GM19240 (cell line): ENCODE results near the gene SLC39A7.

Experiments used
- DNase-seq: peaks from one replicate; pipeline ENCODE4 v3.0.0; 2011; ENCODE audit warnings: low spot score; ENCODE audit not compliant: insufficient read length

Gene SLC39A7, protein sequence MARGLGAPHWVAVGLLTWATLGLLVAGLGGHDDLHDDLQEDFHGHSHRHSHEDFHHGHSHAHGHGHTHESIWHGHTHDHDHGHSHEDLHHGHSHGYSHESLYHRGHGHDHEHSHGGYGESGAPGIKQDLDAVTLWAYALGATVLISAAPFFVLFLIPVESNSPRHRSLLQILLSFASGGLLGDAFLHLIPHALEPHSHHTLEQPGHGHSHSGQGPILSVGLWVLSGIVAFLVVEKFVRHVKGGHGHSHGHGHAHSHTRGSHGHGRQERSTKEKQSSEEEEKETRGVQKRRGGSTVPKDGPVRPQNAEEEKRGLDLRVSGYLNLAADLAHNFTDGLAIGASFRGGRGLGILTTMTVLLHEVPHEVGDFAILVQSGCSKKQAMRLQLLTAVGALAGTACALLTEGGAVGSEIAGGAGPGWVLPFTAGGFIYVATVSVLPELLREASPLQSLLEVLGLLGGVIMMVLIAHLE

DNA sequence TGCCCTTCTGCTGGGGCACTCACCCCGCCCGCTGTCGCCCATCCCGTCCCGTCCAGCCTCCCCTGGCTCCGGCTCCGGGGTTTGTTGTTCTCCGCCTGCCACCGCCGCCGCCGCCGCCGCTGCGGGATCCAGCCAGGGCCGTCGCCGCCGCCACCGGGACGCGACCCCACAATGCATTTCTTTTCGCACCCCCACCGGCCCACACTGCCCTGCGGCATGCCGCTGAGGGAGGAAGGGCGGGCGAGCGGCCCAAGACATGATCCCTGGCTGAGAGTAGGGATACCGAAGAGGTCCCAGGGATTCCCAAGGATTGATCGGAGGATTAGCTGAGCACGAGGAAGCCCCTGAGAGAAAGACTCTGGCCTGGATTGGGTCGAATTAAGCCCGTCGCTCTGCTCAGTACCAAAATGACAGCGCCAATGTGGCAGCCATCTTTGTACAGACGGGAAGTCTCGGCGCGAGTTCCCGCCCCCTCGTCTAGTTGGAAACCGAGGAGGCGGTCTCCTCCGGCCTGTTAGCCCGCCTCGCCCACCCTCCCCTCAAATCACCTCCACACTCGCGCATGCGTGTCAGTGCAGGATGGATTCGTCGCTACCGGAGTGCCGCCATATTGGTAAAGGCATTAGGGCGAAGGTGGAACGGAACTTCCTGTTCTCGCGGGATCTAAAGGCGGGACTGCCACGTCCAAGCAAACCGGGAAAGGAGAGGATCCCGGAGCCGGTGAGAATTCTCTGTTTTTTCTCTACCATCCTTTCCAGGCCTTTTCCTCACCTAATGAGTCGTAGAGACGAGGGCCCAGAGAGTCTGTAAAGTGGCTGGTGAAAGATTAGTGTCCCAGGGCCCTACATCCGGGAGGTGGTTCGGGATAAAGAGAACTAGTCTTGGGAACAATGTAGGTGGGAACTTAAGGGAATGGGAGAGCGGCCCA, at the start of gene SLC39A7, which contains the start of gene RXRB:
TSS of gene SLC39A7 (plus strand) at position 649 of the 928 bp plus-strand sequence. CDS start 379 bp downstream, outside the sequence.
TSS of gene RXRB (minus strand) at position 447 of the 928 bp plus-strand sequence. CDS start at position 258, 189 bp downstream.
- DNase-seq, result peak; percentile 91

DNA sequence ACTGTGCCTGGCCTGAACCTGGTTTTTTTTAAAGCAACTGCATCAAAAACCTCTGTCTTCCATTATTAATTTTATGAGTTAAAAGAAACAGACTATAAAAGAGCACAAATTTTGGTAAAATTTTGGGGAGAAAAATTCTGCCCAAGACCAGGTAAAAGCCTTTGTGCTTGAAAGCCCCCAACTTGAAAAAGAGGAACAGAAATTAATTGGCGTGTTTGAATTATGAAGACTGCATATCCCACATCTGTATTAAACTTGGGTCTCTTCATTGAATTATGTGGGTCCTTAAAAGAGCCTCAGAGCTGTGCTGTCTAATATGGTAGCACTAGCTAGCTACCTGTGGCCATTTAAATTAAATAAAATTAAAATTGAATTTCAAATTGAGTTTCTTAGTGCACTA, 49.6 kb upstream of the SLC39A7 start:
- DNase-seq, result no peak

DNA sequence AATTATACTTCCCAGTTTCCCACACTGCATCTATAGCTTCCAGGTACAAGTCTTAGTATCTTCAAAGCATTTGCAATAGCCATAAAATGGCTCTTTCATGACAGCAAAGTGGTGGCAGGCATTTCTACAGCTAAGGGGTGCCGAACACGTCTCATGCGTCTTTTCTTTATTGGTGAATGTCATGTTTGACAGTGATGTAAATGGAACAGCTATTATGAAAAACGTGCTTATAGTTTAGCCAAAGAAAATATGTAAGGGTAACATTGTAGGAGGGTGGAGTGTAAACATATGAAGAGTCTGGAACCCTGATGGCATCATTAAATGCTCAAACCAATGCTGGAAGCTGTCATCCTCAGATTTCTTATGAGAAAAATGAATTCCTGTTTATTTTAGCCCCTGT, 46.3 kb upstream of the SLC39A7 start:
- no peak for DNase-seq

DNA sequence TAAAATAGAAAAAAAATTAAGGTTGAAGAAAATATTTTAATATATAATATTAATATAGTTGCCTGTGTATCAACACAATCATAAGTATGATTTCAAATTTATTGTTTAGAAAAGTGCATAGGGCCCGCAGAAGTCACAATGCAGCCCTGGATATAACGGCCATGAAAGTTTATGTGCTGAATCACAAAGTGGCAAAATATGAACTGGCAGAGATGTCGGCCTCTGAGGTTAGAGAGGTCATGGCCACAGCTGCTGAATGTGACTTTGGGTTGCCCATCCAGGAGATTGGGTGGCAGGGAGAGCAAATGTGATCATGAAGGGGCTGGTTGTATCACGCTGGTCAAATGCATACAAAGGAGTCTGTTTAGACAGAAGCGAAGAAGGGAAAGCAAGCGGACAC, 44.1 kb upstream of the SLC39A7 start:
- no peak for DNase-seq

DNA sequence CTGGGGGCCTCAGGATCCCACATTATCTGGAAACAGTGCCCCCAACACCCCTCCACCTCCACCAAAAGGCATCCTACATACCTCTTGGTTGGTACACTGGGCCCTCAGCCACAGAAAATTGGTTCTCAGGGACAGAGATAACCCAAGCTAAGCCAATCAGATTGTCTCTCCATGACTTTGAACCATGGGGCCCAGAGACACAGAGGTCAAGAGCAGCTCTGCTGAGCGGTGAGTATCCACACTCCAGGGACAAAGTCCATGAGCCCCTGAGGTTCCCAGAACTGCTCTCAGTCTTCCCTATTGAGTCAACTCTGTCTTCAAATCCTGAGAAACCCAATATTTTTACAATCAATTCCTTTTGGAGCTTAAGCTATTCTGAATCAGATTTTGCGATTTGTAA, 43.7 kb upstream of the SLC39A7 start:
- no peak for DNase-seq

DNA sequence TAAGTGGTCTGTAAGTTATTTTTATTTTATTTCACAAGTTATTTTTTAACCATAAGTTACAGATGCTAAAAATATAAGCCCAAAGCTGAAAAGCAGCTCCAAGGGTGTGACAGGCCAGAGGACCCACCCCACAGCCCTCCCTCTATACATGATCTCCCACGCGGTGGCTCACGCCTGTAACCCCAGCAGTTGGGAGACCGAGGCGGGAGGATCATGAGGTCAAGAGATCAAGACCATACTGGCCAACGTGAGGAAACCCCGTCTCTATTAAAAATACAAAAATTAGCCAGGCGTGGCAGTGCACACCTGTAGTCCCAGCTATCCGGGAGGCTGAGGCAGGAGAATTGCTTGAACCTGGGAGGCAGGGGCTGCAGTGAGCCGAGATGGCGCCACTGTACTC, 40.6 kb upstream of the SLC39A7 start:
- DNase-seq, result no peak

DNA sequence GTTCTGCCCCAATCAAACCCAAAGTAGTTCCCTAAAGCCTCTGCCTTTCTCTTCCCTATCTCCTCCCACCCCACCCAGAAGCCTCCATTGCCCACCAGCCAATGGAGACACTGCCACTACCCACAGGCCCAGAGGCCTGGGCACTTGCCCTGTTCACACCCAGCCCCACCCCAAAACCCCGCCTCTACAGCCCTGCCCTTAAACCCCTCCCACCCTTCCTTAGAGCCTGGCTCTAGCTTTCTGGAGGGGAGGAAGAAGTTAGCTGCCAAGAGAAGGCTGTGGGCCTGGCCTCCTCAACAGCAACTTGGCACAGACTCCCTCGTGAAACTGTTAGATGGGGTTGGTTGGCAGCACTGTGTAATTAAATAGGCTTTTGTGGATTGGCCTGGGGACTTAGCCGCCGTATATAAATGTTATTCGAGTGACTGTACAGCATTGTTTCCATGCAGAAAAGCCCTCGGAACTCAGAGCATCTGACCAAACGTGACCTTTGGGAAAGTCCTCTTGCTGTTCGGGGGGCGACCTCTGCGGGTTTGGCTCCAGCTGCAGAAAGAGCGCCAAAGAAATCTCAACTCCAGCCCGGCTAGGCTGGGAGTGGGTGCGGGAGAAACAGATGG, 39.8 kb upstream of the SLC39A7 start:
- no peak for DNase-seq

DNA sequence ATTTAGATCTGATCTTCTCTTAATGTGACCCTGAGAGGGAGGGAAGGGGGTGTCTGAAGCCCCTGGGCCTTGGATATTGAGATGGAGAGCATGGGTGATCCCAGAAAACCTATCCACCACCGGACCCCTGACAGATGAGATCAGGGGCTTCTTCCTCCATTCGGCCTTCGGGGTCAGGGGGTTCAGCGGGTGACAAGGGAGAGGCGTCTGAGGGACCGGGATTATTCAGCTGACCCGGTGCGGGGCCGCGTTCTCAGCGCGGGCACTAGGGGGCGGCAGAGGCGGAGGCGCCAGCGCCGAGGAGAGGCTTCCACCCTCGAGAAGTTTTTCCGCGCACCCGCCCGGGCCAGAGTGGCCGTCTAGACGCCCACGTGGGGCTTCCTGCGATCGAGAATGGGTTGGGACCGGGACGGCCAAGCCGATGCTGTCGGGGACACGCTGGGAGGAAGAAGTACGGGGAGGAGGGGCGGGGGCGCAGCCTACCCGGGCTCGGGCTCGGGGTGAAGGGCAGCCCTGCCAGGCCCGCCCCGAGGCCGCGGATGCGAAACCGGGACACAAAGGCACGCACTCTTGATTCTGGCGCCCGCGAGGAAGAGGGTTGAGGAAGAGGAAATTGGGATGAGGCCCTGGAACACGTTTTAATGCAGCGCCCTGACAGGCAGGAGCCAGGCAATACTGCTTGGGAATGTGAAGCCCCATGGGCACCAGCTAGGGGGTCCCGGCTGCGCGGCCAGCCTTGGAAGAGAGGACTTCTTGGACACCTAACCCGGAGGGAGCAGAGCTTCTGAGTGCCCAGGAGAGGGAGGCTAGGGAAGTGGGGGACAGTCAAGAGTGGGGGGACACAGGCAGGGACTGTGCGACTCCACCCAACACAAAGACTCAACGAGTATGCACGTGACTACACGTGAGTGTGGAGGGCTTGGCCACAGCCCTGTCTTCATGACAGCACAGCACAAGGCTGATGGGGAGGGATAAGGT, 39.0 kb upstream of the SLC39A7 start:
- DNase-seq, result peak; percentile 86

DNA sequence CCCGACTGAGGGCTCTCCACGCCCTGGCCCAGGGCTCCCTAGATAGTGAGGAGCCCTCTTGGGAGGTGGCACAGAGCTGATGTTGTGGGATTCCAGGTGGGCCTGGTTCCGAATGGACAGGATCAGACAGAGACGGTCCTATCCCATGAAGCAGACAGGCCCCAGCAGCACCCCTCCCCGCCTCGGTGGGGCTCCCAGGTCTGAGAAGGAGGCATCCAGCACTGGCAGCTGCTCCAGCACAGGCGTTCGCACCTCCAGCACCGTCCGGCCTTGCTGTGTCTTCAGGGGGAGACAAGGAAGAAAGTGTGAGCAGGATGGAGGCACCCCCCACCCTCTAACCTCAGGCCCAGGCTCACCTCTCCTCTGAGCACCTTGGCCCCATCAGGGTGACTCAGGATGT, 37.1 kb upstream of the SLC39A7 start:
- DNase-seq, result no peak

DNA sequence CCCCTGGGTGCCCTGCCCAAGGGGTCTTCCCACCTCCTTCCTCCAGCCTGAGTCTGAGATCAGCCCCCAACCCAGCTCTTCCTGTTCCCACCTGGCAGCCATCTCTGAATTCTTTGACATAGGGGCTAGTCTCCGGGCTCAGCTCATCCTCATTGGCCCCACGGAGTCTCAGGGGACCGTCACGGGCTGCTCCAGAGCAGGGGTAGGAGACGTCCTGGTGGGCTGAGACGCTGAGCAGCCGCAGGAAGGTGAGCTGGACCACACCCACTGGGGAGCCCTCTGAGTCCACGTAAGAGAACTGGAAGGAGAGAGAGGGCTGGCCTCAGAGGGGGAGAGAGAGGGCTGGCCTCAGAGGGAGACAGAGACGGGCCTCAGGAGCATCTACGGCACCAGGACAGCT, 36.5 kb upstream of the SLC39A7 start:
- DNase-seq, result no peak

DNA sequence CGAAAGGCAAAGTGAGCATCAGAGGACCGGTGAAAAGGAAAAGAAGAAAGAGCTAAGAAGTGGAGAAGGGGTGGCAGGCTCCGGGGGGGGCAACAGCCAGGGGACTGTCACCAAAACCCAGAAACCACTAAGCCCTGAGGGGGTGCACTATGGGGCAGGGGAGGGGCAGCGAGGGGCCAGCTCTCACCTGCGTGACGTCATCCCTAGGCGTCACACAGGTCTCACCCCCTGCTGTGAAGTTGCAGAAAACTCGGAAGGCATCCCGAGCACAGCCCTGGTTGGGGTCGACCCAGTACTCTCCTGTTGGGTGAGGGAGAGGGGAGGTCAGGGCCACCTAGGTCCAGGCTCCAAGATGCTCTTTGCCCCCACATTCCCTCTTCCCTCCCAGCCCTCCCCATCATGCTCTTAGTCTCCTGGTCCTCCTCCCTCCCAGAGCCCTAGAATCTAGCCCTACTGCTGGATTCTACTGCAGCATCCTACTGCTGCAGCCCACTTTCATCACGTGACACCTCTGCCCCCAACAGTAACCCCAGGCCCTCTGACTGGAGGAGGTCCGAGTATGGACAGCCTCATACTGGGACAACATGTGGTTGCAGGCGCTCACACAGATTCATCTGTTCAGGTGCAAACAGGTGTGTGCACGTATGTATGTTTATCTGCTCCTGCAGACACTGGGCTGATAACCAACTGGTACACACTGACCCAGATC, 35.8 kb upstream of the SLC39A7 start:
- DNase-seq, result no peak

DNA sequence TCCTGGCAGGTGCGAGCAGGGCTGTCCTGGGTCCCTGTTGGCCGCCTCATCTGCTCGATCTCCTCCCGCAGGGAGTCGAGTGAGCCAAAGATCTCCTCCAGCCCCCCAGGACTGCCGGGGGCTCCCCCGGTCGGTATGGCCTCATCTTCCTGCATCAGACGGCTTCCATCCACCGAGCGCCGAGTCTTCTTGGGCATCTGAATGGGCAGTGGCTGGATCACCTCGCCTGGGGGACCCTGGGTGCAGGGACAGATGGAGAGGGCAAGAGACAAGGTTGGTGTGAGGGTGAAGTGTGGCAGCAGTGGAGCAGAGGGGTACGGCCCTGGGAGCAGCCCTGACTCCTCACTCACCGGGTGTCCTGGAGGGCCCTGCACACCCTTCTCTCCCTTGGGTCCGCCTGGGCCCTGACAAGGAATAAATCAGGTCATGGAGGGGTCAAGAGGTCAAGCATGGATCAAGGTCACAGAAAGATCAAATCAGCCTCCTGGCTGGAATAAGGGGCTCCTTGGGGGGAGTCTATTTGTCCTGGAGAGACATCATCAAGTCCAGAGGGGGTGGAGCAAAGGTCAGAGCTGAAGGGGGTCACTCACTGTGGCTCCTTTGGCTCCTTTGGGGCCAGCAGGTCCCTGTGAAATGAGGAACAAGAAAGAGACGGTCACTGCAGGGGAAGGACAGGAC, 34.9 kb upstream of the SLC39A7 start:
- DNase-seq, result no peak

DNA sequence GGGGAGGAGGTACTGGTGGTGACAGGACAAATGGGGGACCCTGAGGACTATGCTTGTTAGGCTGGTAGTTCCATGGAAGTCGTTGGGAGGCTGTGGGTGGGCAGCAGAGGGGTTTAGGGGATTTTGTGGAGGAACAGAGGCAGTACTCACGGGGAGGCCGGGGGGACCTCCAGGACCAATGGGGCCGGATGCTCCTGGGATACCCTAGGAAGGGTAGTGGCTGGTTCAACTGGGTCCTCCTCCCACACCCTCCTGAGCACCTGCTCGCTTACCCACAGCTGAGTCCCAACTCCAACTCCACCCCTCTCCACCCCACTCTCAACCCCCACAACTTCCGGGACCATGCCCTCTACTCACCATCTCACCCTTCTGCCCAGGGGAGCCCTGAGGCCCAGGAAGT, 34.3 kb upstream of the SLC39A7 start:
- no peak for DNase-seq

DNA sequence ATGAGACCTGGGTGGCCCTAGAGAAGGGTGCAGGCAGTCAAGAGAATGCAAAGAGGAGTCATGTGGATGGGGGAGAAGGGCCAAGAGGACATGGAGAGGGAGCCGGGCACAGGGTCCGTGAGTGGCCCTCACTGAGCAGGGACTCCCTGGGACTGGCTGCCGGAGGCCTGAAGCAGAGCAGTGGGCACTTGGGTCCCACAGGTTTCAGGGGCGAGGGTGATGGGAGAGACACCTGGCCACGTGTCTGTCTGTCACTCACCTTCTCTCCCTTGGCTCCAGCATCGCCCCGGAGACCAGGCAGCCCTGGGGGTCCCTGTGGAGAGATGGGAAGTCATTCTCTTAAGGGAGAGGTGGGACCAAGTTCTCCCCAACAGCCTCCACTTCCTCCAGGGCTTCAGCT, 33.9 kb upstream of the SLC39A7 start:
- DNase-seq, result no peak

DNA sequence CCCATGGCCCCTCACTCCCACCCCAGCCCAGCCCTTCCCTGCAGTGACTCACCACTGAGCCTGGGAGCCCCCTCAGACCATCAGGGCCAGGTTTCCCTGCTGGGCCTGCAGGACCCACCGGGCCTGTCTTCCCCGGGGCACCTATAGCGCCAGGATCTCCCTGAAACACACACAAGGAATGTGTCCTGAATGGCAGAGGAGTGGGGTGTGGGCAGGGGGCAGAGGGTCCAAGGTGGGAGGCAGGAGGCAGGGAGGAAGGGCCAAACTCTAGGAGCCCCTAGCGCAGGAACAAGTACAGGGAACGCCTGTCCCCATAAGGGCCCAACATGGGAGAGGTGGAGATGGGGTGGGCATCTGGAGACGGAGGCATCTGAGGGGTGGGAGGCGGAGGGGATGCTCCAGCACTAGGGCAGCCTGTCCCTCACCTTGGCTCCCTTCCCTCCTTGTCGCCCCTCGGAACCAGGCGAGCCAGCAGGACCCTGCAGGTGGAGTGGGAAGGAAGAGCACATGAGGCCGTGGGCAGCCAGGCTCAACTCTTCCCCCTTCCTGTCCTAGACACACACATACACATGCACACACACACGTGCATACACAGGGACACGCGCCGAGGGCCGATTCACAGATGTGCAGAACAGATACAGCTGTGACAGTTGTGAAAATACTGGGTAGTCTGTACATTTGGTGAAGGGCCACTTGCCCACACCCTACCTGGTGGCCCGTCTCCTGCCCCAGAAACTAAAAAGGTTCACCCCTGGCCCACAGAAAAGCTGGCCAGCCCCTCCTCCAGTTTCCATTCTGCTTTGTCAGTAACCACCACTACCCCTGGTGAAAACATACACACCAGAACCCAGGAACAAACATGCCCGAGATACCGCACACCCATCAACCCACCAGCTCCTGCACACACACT, 33.0 kb upstream of the SLC39A7 start:
- DNase-seq, result no peak

DNA sequence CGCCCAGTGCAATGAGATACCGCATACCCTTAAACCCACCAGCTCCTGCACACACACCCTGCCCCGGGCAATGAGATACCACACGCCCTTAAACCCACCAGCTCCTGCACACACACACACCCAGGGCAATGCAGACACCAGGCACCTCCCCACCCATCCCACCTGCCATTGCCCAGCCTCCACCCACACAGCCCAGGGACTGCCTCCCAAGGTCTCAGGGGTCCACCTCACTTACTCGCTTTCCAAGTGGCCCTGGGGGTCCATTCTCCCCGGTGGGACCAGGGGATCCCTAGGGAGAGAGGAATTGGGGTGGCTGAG, 32.4 kb upstream of the SLC39A7 start:
- DNase-seq, result no peak

DNA sequence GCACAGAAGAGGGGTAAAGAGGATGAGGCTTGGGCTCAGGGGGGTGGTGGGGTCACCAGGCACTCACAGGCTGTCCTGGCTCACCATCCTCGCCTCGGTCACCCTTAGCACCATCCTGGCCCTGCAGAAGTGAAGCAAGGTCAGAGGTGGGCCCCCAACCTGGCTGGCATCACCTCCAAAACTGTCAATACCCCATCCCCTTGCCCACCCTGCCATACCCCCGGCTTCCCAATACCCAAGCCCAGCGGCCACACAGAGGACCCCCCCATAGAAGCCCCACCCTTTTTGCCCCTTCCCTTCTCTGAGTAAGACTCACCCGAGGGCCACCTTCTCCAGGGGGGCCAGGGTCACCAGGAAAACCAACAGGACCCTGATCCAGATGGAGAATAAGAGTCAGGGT, 32.0 kb upstream of the SLC39A7 start:
- DNase-seq, result no peak
